Right ventricle myocardium superior (tissue), 1 donor: ENCODE data around the gene MKI67. TPM values are rescaled to one million over a fixed set of nuclear protein-coding genes. Genes with fewer than 3 reads are reported as not detected.
A peak's percentile ranks its signal among the peaks of the same experiment; 100 is the strongest.

Experiments
- ATAC-seq: fragments of 200-7000 bp; cut with Tn5 transposase; one replicate; pipeline ENCODE4 v1.9.1; 2020; ENCODE audit warnings: mild to moderate bottlenecking; ENCODE audit not compliant: poor library complexity
- DNase-seq: peaks from one replicate; pipeline ENCODE4 v3.0.0-alpha.2; 2020
- intact Hi-C: fragments of 100-400 bp; cut with DNase I; formaldehyde crosslinking; loops from one replicate; pipeline ENCODE4 v1.11.2; 2022
- total RNA-seq: library from RNA; stranded (reverse); fragmentation: NEBNext Ultra II Directional; extraction: Animal tissue kit (Norgen Biotek cat#: 25700); gene quantifications from one replicate; pipeline ENCODE4 v1.2.1, GENCODE V29; 2021
- donor health status: DM: no; HTN: yes; CAD: no; lungs with severe emphysema.

Gene MKI67
- total RNA-seq, 1 donor from 2014 or later: 2.4 TPM

DNA sequence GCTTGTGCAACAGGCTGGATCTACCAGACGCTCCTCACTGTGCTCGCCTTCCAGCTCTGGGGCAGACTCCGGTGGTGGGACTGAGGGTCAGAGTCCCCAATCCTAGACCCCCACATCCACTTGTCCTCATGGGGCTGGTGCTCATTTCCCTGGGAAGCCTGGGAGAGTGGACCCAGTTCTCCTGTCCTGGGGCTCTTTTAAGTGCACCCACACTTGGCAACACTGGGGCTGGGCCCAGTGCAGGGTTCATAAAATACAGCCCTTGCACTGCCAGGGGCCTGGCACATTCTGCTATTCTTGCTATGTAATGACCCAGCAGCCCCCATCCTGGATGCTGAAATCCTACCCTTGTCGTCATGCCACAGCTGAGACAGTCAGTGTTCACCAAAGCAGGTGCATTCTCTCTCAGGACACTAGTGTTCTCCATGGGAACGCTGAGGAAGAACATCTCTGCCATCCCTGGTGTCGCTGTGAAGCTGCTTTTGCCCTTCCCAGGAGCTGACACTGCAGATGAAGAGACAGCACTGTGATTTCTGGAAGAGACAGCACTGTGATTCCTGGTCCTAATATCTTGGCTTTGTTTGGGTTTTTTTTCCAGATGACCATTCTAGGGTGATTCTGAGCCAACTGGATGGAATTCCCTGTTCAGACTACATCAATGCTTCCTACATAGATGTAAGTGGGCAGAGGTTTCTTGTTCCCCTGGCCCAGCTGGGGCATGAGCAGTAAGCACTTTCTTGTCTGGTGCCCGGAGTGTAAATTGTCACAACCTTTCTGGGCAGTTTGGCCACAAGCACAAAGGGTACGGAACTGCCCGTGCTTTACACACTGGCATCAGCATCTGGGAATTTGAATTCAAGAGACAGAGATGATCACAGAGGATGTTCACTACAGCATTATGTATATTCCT, 65.6 kb downstream of the MKI67 start:
- no peak for ATAC-seq
- no peak for DNase-seq
- intact Hi-C loops: no loop called here

DNA sequence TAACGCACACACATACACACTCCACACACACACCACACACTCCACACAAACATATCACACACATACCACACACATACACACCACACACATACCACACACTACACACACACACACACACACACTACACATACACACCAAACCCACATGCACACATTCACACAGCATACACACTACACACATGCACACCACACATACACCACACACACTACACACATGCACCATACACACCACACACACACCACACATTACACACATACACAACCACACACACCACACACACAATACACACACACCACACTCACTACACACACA, 66.3 kb downstream of the MKI67 start:
- ATAC-seq (no peak), DNase-seq (no peak)
- intact Hi-C loops: no loop called here

DNA sequence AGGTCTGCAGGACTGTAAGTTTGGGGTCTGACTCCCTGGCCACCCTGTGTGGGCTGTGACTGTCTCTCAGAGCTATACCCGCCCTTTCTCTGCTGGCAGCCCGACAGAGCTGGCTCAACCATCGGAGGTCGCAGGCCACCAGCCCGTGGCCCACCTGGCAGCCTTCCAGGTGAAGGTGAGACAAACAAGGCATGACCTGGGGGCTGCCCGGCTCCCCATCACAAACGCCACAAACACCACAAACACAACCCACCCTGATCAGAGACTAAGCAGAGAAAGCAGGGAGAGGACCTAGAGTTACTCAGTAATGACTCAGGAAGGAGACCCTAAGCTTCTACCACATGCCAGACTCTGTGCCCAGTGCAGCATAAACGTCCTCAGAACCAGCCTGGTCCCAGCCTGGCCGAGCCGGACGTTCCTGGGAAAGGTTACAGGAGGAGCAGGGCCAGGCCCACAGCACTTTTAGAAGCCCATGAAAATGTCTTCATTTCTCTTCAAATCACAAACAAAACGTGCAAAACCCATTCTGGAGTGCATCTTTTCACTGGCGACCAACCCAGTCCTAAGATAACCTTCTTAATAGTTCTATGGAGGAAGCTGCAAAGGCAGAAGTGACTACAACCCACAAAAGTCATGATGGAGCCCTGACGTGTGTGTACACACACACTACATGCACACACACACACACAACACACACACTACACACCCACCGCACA, 66.8 kb downstream of the MKI67 start:
- ATAC-seq: no peak
- no peak for DNase-seq
- intact Hi-C loops: no loop called here

DNA sequence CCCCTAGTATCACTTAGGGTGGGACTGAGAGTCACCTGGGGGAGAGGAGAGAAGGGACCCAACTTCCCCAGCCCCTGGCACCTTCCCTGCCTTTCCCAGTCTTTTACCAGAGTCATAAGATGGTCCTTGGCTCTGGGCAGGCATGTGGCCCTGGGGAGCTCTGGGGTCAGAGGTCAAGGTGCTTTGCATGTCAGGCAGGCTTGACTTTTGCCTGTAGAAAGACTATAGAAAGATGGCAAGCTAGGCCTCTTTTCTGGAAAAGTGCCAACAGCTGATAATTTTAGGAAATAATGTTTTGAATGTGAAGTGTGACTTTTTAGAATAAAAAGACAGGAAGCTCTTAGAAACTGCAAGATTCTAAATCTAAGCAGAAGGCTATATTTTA, 67.5 kb downstream of the MKI67 start:
- DNase-seq (no peak), ATAC-seq (no peak)
- intact Hi-C loops: no loop called here

DNA sequence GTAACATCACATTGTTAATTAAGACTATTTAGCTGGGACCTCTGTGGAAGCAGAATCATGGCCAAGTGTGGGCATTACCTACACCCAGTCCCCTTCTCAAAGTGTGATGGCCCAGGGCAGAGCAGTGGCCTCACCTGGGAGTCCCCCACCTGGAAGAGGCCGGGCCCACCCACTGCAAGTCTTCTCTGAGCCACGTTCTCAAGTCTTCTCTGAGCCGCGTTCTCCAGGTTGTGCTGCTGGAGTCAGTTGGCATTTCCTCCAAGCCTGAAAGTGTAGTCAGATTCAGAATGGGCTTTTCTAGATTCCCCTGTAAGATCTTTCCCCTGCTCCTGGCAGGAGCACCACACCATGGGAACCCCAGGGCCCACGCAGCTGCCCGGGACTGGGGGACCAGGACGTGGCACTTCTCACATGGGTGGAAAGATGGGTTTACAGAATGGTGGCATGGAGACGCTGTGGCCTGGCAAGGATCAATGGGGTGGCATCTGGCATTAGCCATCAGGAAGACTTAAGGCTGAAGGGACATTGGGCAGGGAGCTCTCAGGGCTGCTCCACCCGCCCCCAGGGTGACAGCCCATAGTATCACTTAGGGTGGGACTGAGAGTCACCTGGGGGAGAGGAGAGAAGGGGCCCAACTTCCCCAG, 68.0 kb downstream of the MKI67 start:
- ATAC-seq (no peak), DNase-seq (no peak)
- intact Hi-C loops: no loop called here

DNA sequence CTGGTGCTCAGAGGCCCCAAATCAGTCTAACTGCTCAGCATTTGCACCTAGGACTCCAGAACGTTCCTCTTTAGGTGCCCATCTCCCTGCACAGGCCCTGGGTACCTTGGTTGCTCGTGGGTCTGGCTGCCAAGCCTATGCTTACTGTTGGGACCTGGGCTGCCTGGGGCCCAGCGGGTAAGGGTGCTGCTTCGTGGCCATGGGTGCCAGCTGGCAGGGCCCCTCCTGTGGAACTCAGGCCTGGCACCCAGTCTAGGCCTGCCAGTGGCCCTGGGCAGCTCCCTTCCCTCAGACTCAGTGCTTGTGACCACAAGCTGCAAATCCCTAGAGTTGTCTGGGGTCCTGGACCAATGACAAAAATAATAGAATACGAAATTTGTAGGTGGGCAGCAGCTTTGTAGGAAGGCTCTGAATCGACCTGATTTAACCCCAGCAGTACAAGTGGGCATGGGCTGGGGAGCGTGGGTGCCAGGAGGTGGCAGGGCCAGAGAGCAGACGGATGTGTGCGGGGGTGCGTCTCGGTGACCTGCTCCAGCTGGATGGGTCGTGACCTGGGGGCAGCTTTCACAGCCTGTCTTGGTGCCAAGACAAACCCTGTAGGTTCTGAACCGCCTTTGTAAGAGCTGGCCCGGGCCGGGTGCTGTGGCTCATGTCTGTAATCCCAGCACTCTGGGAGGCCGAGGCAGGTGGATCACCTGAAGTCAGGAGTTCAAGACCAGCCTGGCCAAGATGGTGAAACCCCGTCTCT, 69.7 kb downstream of the MKI67 start:
- no peak for ATAC-seq
- intact Hi-C loops: no loop called here
- DNase-seq: no peak

DNA sequence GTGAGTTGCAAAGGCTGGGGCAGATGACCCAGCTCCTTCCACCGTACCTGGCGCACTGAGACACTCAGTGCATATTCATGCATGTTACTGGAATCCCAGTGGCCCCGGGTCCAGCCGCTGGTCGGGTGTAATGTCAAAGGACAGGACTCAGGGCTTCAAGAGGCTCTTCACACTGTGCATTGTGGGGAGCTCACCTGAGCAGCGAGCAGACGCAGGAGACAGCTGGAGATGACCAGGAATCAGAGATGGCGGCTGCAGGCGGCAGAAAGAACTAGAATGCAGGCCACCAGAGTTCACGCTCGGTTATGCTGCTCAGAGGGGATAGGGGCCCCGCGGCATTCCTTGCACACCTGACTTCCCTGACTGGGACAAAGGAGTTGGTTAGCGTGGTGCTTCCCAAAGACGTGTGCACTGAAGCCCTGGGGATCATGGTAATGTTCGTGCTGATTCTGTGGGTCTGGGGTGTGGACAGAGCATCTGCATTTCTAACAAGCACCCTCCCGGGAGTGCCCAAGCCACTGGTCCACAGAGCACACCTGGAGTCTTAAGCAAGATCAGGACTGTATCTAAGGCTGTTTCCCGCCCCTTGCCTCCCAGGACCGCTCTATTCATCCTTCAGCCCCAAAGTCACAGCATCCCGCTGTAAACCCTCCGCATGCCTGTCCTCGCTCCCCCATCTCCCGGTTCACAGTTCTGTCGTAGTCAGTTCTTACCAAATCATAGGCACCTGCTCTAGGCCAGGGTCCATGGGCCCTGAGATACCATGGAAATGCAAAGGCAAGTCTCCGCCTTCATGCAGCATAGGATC, 71.0 kb downstream of the MKI67 start:
- DNase-seq (no peak), ATAC-seq (no peak)
- intact Hi-C loops: no loop called here

DNA sequence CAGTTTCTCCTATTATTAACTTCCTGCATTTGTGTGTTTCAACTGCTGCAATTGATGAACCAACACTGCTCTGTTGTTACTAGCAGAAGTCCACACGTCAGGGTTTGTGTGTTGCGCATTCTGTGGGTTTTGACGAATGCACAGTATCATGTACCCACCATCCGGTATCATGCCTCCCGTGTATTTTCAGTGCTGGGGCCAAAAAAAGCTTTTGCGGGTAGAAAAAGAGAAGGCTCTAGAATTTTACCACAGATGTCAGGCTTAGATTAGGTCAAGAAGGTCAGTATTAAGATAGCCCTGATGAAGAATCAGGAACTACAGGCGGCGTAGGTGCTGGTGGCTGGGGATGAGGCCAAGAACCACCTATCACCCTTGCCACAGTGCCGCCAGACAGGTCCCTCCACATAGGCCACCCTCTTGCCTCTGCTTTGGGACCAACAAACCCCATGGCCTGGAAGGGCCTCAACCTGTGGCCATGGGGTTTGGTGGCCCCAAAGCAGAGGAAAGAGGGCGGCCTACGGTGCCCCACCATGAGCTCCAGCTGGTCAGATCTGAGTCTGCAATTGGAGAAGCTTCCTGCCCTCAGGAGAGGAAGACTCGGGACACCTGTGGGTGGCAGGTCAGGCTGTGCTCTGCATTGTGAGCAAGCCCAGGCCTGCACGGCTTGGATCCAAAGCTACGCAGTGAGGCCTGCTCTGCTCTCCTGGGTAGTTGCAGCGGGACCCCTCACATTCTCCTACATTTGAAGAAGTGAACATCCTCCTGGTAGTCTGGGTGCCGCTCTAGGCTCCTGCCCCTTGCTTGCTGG, 71.9 kb downstream of the MKI67 start:
- intact Hi-C loops: no loop called here
- no peak for ATAC-seq
- DNase-seq: no peak

DNA sequence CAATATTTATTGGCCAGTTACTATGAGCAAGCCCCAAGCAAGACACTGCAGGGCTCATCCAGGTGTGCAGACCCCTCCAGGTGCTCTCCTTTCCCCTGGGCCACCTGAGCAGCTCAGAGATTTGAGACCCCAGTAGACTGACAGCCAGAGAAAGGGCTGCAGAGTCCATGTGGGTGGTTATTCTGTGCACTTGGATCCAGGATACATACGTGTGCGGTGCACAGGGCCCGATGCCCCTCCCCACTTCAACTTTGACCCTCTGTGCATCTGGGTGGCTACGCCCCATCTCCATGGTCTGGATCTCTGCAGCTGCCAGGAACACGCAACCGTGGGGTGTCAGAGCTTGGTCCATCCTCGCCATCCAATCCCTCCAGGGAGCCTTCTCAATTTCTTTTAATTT, 72.9 kb downstream of the MKI67 start:
- ATAC-seq (no peak), DNase-seq (no peak)
- intact Hi-C loops: no loop called here

DNA sequence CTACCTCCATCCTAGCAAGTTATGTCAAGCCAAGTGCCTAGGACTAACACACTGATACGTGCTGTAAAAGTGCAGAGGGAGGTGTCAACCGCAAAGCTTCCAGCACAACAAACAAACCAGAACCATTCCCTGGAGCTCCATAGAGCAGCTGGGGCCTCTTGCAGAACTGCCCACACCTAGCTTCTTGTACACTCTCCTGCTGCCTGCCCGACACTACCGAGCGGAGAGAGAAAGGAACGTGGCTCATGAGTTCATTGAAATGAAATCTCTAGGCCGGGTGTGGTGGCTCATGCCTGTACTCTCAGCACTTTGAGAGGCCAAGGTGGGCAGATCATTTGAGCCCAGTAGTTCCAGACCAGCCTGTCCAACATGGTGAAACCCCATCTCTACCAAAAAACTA, 73.5 kb downstream of the MKI67 start:
- intact Hi-C loops: no loop called here
- no peak for ATAC-seq
- no peak for DNase-seq

DNA sequence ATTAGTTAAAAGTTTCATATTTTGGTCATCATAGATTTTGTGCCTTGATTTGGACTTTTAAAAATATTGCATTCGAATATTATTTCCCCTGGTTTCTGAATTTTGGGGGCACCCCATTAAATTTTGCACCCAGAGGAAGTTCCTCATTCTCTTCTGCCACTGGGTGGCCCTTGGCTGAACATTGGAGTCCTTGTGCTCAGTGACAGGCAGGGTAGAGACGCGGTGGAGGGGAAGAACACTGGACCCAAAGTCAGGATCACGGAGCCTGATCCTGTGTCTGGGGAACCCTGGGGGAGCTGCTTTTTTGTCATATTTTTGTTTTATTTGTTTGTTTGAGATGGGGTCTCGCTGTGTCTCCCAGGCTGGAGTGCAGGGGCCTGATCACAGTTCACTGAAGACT, 74.7 kb downstream of the MKI67 start:
- intact Hi-C loops: no loop called here
- DNase-seq: no peak
- no peak for ATAC-seq

DNA sequence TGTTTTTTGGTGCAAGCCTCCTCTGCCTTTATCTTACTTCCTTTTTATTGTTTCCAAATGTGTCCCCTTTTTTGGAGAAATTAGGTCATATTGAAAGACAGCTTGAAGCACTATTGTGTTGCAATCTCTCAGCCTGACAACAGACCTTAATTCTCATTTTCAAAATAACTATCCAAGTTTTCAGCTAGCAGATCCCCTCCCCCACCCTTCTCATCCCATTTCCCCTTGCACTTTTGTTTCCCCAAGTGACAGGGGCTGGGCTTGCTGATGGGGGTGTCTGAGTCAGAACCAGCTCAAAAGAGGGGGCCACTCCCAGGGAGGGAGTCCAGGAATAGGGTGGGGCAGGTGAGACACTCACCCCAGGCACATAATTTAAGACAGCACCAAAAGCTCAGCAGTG, 75.3 kb downstream of the MKI67 start:
- DNase-seq: no peak
- ATAC-seq: peak; percentile 16
- intact Hi-C loops: no loop called here

DNA sequence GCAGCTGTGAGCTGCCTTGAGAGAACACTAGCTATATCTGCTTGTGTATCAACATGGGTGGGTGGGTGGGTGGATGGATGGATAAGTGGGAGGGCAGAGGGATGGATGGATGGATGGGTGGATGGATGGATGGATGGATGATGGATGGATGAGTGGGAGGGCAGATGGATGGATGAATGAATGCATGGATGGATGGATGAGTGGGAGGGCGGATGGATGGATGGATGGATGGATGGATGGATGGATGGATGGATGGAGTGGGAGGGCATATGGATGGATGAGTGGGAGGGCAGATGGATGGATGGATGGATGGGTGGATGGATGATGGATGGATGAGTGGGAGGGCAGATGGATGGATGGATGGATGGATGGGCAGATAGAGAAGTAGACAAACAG, 76.1 kb downstream of the MKI67 start:
- ATAC-seq (no peak), DNase-seq (no peak)
- intact Hi-C loops: no loop called here

DNA sequence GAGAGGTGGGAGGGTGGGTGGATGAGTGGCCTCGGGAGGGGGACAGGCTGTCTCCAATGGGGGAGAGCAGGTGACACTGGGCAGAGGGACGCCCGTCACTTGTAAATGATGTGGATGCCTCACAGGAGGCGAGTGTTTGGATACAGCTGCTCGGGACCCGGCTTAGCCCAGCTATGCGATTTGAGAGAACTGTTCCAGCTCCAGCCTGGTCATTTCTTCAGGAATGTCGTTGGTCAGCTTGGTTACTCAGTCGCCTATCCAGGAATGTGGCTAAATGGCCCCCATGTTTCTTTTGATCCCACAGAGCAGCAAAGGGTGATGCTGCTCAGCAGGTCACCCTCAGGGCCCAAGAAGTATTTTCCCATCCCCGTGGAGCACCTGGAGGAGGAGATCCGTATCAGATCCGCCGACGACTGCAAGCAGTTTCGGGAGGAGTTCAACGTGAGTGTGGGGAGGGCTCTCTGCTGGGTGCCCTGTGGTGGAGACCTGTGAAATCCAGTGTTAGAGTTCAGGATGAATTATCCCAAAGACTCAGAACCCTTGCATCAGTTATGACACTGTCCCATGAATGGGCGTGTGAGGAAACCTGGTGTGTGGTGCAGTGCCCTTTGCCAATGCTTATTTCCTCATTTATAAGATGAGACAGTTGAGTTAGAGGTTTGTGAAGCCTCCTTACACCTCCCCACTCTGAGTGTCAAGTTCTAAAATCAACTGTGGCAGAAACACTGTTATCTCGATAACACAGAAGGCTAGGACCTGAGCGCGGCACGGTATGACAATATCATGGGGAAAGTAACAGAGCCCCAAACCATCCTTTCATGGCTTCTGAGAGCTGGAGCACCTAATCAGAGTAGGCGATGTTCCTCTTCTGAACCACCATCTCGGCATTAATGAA, 76.8 kb downstream of the MKI67 start:
- DNase-seq: no peak
- intact Hi-C loops: no loop called here
- ATAC-seq: no peak

DNA sequence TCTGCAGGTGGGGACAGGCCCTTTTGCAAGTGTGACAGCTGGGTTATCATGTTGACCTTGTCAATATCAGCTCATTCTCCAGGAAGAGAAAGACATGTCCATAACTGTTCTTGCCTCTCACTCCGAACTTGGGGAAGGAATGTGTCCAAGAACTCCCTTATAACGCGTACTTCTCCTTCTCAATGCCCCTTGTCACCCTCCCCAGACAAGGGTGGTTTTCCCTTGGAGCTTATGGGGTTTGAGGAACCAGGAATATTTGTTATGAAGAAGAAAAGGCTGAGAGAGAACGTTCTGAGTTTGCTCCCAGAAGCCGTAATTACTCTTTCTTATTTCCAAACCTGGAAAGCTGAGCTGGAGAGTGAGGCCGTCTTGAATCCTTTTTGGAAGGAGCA, 77.4 kb downstream of the MKI67 start:
- intact Hi-C loops: no loop called here
- DNase-seq: no peak

DNA sequence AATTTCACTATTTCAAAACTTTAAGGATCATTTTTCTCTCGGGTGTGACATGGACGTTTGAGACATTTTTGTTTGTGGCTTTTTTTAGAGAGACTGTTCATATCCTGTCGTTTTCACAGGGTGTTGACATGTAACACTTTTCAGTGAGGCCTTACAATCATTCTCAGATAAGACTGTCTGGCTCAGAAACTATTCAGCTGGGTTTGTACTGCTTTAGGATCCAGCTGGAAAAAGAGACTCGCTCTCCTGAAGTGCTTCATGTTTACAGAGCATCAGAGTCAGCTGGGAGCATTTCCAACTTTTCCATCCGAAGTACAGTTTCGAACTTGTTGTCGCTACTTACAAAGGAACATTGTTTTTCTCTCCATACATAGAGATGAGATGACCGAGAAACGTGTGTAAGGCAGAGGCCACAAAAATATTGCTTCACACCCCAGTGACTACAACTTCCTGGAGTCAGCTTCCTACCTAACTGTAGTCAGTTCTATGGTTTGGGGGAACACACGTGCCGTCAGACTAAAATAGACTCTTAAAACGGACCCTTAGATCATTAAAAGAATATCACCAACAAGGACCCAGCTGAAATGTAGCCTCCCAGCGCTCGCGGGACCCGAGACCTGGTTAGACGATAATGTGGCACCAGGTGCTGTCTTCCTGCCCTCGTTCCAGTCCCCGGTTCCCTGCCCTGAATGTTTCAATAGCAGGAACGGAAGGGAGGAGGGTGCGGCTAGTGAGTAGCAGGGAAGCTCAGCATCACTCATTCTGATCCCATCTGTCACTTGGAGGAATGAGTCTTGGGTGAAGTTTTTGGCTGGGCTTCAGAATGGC, 78.0 kb downstream of the MKI67 start:
- no peak for DNase-seq
- ATAC-seq: peak; percentile 88
- intact Hi-C loops: no loop called here

More for the DNA sequence above, 77.4 kb downstream of the MKI67 start:
- no peak for ATAC-seq
